SK-N-SH (cell line): Measurements from ENCODE around the gene CELSR1. TPM values are rescaled to one million over a fixed set of nuclear protein-coding genes. Genes with fewer than 3 reads are reported as not detected.

Source experiments
- CTCF ChIA-PET: fragments of 300-600, 350-600 bp; formaldehyde crosslinking; extraction: SDS; loops from one replicate; lab custom pipeline; 2021; lab: Yijun Ruan, JAX
- POLR2A ChIA-PET: fragments of 350-600 bp; sonication (Branson Sonifier 250); formaldehyde crosslinking; extraction: SDS; loops from one replicate; lab custom pipeline; 2020; ENCODE audit warnings: antibody characterized with exemption, inconsistent platforms; lab: Yijun Ruan, JAX
- DNase-seq: peaks from one replicate; pipeline ENCODE4 v3.0.0; 2012
- H2AFZ ChIP-seq: fragments of 200-600 bp; sonication (generic); 2 replicates; pipeline ENCODE4 v1.8.1; 2016; ENCODE audit warnings: antibody characterized with exemption, mild to moderate bottlenecking, low read depth
- H3F3A ChIP-seq: fragments of 200-600 bp; sonication (generic); replicated peaks from 2 replicates; pipeline ENCODE3; 2016; ENCODE audit warnings: antibody characterized with exemption, mild to moderate bottlenecking; ENCODE audit not compliant: insufficient read depth
- H3K27ac ChIP-seq, 2 experiments: fragments of 200-500 bp in 1 of 2; fragments of 200-600 bp in 1 of 2; sonication (Bioruptor generic) in 1 of 2; sonication (generic), shearing (Covaris generic) in 1 of 2; 2 replicates each; pipeline versions ENCODE4 v1.5.1 to v1.6.1; 2014 to 2016; ENCODE audit warnings: low read depth in 2 of 2, inconsistent platforms in 1 of 2, low read length in 1 of 2, mild to moderate bottlenecking in 1 of 2, mixed read lengths in 1 of 2
- H3K27me3 ChIP-seq: fragments of 200-600 bp; sonication (generic), shearing (Covaris generic); 2 replicates; pipeline ENCODE4 v1.6.1; 2016; ENCODE audit warnings: mixed run types; ENCODE audit not compliant: insufficient read depth
- H3K36me3 ChIP-seq, 2 experiments: fragments of 200-500 bp in 1 of 2; fragments of 200-600 bp in 1 of 2; sonication (Bioruptor generic) in 1 of 2; sonication (generic) in 1 of 2; replicated peaks in 1 of 2; 2 replicates each; pipeline versions ENCODE3 to v1.5.1; 2014 to 2016; ENCODE audit warnings: low read length in 1 of 2, mild to moderate bottlenecking in 1 of 2; ENCODE audit not compliant: insufficient read depth in 2 of 2, control insufficient read depth in 1 of 2
- H3K4me1 ChIP-seq, 2 experiments: fragments of 200-500 bp in 1 of 2; fragments of 200-600 bp in 1 of 2; sonication (Bioruptor generic) in 1 of 2; sonication (generic), shearing (Covaris generic) in 1 of 2; 2 replicates each; pipeline versions ENCODE4 v1.5.1 to v1.6.1; 2014 to 2016; ENCODE audit warnings: low read depth in 1 of 2, low read length in 1 of 2, mixed run types in 1 of 2; ENCODE audit not compliant: insufficient read depth in 2 of 2, control insufficient read depth in 1 of 2
- H3K4me2 ChIP-seq: fragments of 200-600 bp; sonication (generic), shearing (Covaris generic); 2 replicates; pipeline ENCODE4 v1.6.1; 2017; ENCODE audit warnings: mixed run types
- H3K4me3 ChIP-seq, 2 experiments: fragments of 200-500 bp in 1 of 2; fragments of 200-600 bp in 1 of 2; sonication (Bioruptor generic) in 1 of 2; sonication (generic), shearing (Covaris generic) in 1 of 2; 2 replicates each; pipeline versions ENCODE4 v1.5.1 to v1.8.1; 2014 to 2016; ENCODE audit warnings: low read depth in 2 of 2, inconsistent platforms in 1 of 2, low read length in 1 of 2, mild to moderate bottlenecking in 1 of 2, mixed read lengths in 1 of 2, moderate library complexity in 1 of 2
- H3K79me2 ChIP-seq: fragments of 200-600 bp; sonication (generic); 2 replicates; pipeline ENCODE4 v1.8.1; 2017; ENCODE audit warnings: mild to moderate bottlenecking; ENCODE audit not compliant: insufficient read depth
- H3K9ac ChIP-seq: fragments of 200-600 bp; sonication (generic); 2 replicates; pipeline ENCODE4 v1.6.1; 2017; ENCODE audit warnings: mixed run types
- H3K9me2 ChIP-seq: fragments of 200-600 bp; sonication (generic); 2 replicates; pipeline ENCODE4 v1.6.1; 2017; ENCODE audit warnings: mixed run types
- H3K9me3 ChIP-seq: fragments of 200-600 bp; sonication (generic); 2 replicates; pipeline ENCODE4 v1.6.1; 2017; ENCODE audit warnings: mixed run types, mild to moderate bottlenecking, moderate library complexity
- H4K20me1 ChIP-seq: fragments of 200-600 bp; sonication (generic); 2 replicates; pipeline ENCODE4 v1.6.1; 2017; ENCODE audit warnings: mild to moderate bottlenecking, mixed run types; ENCODE audit not compliant: insufficient read depth
- CHD2 ChIP-seq: fragments of 150-350 bp; IDR thresholded peaks from 2 replicates; pipeline ENCODE4 v1.6.1; 2018; ENCODE audit warnings: low read length; ENCODE audit not compliant: partially characterized antibody
- ELF1 ChIP-seq: IDR thresholded peaks from 2 replicates; pipeline ENCODE4 v1.4.0; 2012
- EP300 ChIP-seq, 2 experiments: IDR thresholded peaks; 2 replicates each; pipeline versions ENCODE4 v1.4.0 to v1.6.1; 2012; ENCODE audit warnings: borderline replicate concordance in 1 of 2, low read depth in 1 of 2, low read length in 1 of 2
- EZH2phosphoT487 ChIP-seq: fragments of 200-600 bp; sonication (generic); IDR thresholded peaks from 2 replicates; pipeline ENCODE4 v1.6.1; 2017; ENCODE audit warnings: low read depth, mixed run types, mild to moderate bottlenecking, antibody characterized with exemption, moderate library complexity, borderline replicate concordance
- FOSL2 ChIP-seq: IDR thresholded peaks from 2 replicates; pipeline ENCODE4 v1.4.0; 2012; ENCODE audit warnings: low read depth, mild to moderate bottlenecking, moderate library complexity, borderline replicate concordance
- FOXJ3 ChIP-seq: sonication (generic); formaldehyde crosslinking; IDR thresholded peaks from 2 replicates; pipeline ENCODE4 v1.5.1; 2020; ENCODE audit warnings: mild to moderate bottlenecking, missing genetic modification reagents
- FOXM1 ChIP-seq: IDR thresholded peaks from 2 replicates; pipeline ENCODE4 v1.4.0; 2012; ENCODE audit warnings: low read depth, mild to moderate bottlenecking
- GABPA ChIP-seq: IDR thresholded peaks from 2 replicates; pipeline ENCODE4 v1.4.0; 2012; ENCODE audit warnings: low read depth, mild to moderate bottlenecking
- MXI1 ChIP-seq: IDR thresholded peaks from 2 replicates; pipeline ENCODE4 v1.6.1; 2012; ENCODE audit warnings: mild to moderate bottlenecking, low read depth, low read length, improper control_type of control experiment
- NRF1 ChIP-seq: IDR thresholded peaks from 2 replicates; pipeline ENCODE4 v1.6.1; 2012; ENCODE audit warnings: low read depth, mild to moderate bottlenecking, low read length
- POLR2AphosphoS5 ChIP-seq: IDR thresholded peaks from 2 replicates; pipeline ENCODE4 v1.6.1; 2012; ENCODE audit warnings: low read depth, low read length
- RCOR1 ChIP-seq: fragments of 150-350 bp; IDR thresholded peaks from 2 replicates; pipeline ENCODE4 v1.6.1; 2017; ENCODE audit warnings: antibody characterized with exemption, low read length
- RFX5 ChIP-seq: IDR thresholded peaks from 2 replicates; pipeline ENCODE4 v1.6.1; 2012; ENCODE audit warnings: mild to moderate bottlenecking, improper control_type of control experiment, low read length
- SIN3A ChIP-seq: IDR thresholded peaks from 2 replicates; pipeline ENCODE4 v1.6.1; 2012; ENCODE audit warnings: low read depth, mild to moderate bottlenecking, low read length, moderate library complexity, borderline replicate concordance
- SMC3 ChIP-seq: IDR thresholded peaks from 2 replicates; pipeline ENCODE4 v1.6.1; 2012; ENCODE audit warnings: low read depth, low read length, improper control_type of control experiment
- TAF1 ChIP-seq: IDR thresholded peaks from 2 replicates; pipeline ENCODE4 v1.6.1; 2012; ENCODE audit warnings: low read depth, mild to moderate bottlenecking, low read length, moderate library complexity, borderline replicate concordance
- TCF12 ChIP-seq: IDR thresholded peaks from 2 replicates; pipeline ENCODE4 v1.4.0; 2012
- TEAD4 ChIP-seq: IDR thresholded peaks from 2 replicates; pipeline ENCODE4 v1.4.0; 2012; ENCODE audit warnings: mild to moderate bottlenecking, borderline replicate concordance; ENCODE audit not compliant: insufficient read depth
- YY1 ChIP-seq: IDR thresholded peaks from 2 replicates; pipeline ENCODE4 v1.4.0; 2012; ENCODE audit warnings: low read depth, mild to moderate bottlenecking
- WGBS: methylation state at CpG from one replicate; pipeline ENCODE4 v1.1.6; 2017; ENCODE audit warnings: low lambda C conversion rate; 5-methylcytosine and 5-hydroxymethylcytosine counted together
- polyA plus RNA-seq, 3 experiments: library from polyadenylated mRNA; depleted of rRNA; stranded (reverse); fragments of >200 nt; gene quantifications; 2 replicates each; pipeline ENCODE4 v1.2.3, GENCODE V29; 2012
- TF ChIP-seq, protein P1 (sequence below): IDR thresholded peaks from 2 replicates; pipeline ENCODE4 v1.4.0; 2012; ENCODE audit warnings: low read depth
- TF ChIP-seq, protein P2 (sequence below): IDR thresholded peaks from 2 replicates; pipeline ENCODE4 v1.4.0; 2012; ENCODE audit warnings: low read depth, borderline replicate concordance
- TF ChIP-seq, protein P3 (sequence below): fragments of 150-350 bp; IDR thresholded peaks from 2 replicates; pipeline ENCODE4 v1.6.1; 2017; ENCODE audit warnings: antibody characterized with exemption, low read length, low read depth, borderline replicate concordance

CELSR1 gene
- polyA plus RNA-seq, 1 of the 3 experiments (the other 2 are of a cell fraction) = 5.0 TPM

DNA sequence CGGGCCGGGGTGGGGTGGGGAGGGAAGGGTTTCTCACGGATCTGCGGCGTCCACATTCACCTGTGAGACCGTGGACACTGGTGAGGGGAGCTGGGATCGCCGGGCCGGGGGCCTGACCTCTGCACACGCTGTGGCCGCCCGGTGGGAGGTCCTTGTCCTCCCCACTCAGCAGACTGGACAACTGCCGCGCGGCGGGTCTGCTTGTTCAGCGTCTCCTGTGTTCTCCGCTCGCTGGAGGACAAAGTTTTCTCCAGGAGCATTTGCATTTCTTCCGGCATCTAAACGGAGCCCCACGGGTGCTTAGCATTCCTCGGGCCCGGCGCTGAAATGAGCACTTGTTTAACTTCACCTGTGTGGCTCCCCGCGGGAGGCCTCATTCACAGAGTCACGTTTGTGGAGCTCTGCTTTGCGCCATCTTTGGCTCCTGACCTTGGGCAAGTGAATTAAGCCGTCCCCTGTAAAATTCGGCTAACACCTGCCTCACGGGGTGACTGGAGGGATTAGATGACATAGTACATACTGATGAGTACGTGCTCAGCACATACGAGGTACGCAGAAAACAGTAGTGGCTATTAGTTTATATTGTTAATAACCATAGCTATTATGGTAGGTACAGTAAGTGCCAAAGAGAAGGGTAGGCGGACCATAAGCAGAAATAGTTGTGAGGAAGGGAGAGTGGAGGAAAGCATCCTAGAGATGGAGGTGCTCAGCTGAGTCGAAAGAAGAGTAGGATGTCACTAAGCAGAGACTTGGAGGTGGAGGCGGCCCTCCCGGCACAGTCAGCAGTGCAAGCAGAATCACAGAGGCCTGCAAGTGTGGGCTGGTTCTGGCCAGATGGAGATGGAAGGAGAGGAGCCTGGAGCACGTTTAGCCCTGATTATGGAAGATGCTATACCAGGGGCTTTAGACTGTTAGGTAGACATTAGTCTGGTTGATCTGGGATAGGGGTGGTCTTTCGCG lies 201.0 kb downstream of the CELSR1 start:
- ChIA-PET POLR2A (interaction anchor here (1.0 to 1.1 kb wide), 4 partner anchors 12 to 423 kb away, joined by 3 to 4 read pairs (median 3); no protein-coding TSS in a partner anchor), CTCF (interaction anchor here (0.7 to 3.8 kb wide), 8 partner anchors 19 to 221 kb away, joined by 3 to 14 read pairs (median 3); no protein-coding TSS in a partner anchor)
- Histone ChIP-seq H3K79me2 (peaks cover 48% of the 10 kb centered on the region), H3K9me2 (no peaks in the 10 kb centered on the region), H3K4me2 (peak overlapping the region; percentile 93), H3K9ac (peak overlapping the region; percentile 81), H4K20me1 (peaks cover 9% of the 10 kb centered on the region), H3K4me1 (peaks cover 6 to 15% of the 10 kb centered on the region in 2 experiments; a peak in 3 of 4 replicates), H3K36me3 (peaks cover 33 to 41% of the 10 kb centered on the region in 2 experiments), H3K4me3 (peak overlapping the region; percentile 95 to 96), H3F3A (peaks cover 18% of the 10 kb centered on the region), H3K27me3 (no peaks in the 10 kb centered on the region), H3K9me3 (no peaks in the 10 kb centered on the region), H3K27ac (peak overlapping the region; percentile 79 to 80), H2AFZ (peak overlapping the region; percentile 99; the same call in 1 of the 2 replicates)
- WGBS = 10% methylated on average over 23 of the region's 42 CpGs
- TF ChIP-seq EZH2phosphoT487 (no peak), SMC3 (no peak), GABPA (no peak), SIN3A (no peak), TAF1 (no peak), FOXJ3 (CRISPR knock-in tag) (no peak), MXI1 (no peak), EP300 (IDR thresholded peaks at IDR 0.05; ENCODE audit: borderline replicate concordance in 1 of 2, low read depth in 1 of 2, low read length in 1 of 2) (no peak), TEAD4 (no peak), ELF1 (no peak)
- peak; percentile 65 for DNase-seq

DNA sequence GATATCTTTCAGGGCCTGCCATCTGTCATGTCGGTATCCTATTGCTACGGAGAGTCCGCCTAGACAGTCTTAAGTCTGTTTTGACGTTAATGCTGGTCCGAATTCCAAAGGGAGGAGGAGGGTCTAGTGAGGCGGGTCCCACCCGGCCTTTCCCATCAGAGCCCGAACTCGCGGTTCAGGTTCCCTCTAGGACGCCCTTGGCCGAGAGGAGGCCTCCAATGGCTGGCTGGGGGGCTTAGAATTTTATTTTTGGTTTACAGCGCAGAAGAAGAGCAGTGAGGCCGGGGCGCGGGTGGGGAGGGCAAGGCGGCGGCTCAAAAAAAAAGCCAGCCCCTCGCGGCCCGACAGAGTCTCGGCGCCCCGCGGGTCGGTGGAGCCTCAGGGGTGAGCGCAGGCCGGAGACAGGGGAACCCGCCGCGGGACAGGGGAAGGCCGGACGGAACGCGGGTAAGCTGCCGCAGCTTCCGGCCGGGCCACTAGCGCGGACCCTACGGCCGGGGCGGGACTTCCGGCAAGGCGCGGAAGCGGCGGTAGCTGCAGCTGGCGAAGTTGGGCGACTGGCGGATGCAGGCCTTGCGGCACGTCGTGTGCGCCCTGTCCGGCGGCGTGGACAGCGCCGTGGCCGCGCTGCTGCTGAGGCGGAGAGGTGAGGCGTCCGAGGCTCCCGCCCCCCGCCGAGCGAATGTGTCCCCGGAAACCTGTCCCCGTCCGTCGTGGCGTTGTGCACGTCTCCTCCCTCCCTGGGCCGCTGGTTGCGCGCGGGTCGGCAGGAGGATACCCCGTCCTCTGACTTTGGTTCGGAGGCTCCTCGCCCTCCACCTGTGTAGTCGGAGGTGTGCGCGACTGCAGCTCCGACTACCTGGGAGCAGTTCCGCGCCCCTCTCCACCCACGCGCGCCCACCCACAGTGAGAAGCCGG lies 202.0 kb downstream of the CELSR1 start, which contains the start of gene TRMU:
TSS of gene TRMU (plus strand) at position 514 of the 918 bp plus-strand sequence. CDS start at position 565, 51 bp downstream.
- ChIA-PET POLR2A (interaction anchor here (1.0 to 1.1 kb wide), 4 partner anchors 11 to 424 kb away, joined by 3 to 4 read pairs (median 3); no protein-coding TSS in a partner anchor), CTCF (interaction anchor here (0.8 to 3.8 kb wide), 7 partner anchors 20 to 213 kb away, joined by 3 to 14 read pairs (median 3); no protein-coding TSS in a partner anchor)
- Histone ChIP-seq H3K9me2 (no peaks in the 10 kb centered on the region), H2AFZ (peak within 1 kb of the TSS; percentile 99), H3K9ac (peak within 1 kb of the TSS; percentile 81), H4K20me1 (peaks cover 9% of the 10 kb centered on the region), H3K4me2 (peak within 1 kb of the TSS; percentile 93), H3K9me3 (no peaks in the 10 kb centered on the region), H3F3A (peaks cover 18% of the 10 kb centered on the region), H3K4me3 (peak within 1 kb of the TSS; percentile 95 to 96), H3K79me2 (peaks cover 45% of the 10 kb centered on the region), H3K36me3 (peaks cover 26 to 40% of the 10 kb centered on the region in 2 experiments), H3K4me1 (peaks cover 6 to 15% of the 10 kb centered on the region in 2 experiments; a peak in 3 of 4 replicates), H3K27ac (peak within 1 kb of the TSS; percentile 80 to 87), H3K27me3 (no peaks in the 10 kb centered on the region)
- DNase-seq = peak; percentile 98
- 6% methylated on average over 27 of the region's 93 CpGs for WGBS
- TF ChIP-seq FOSL2 (no peak), EZH2phosphoT487 (no peak), GABPA (peak; percentile 97), FOXM1 (no peak), MXI1 (peak; percentile 91; the same call in 1 of the 2 replicates), CHD2 (peak; percentile 81), ELF1 (peak; percentile 89), RFX5 (no peak), RCOR1 (0 out of 2 replicates have a peak, but pooled peaks have one; percentile 15), SIN3A (peak; percentile 93; the same call in 1 of the 2 replicates), POLR2AphosphoS5 (peak; percentile 82), TCF12 (no peak), TEAD4 (no peak), NRF1 (no peak), YY1 (no peak)
- TF ChIP-seq, protein P1, sequence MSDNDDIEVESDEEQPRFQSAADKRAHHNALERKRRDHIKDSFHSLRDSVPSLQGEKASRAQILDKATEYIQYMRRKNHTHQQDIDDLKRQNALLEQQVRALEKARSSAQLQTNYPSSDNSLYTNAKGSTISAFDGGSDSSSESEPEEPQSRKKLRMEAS = peak; percentile 52; the same call in 1 of the 2 replicates
- TF ChIP-seq, protein P2, sequence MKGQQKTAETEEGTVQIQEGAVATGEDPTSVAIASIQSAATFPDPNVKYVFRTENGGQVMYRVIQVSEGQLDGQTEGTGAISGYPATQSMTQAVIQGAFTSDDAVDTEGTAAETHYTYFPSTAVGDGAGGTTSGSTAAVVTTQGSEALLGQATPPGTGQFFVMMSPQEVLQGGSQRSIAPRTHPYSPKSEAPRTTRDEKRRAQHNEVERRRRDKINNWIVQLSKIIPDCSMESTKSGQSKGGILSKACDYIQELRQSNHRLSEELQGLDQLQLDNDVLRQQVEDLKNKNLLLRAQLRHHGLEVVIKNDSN = peak; percentile 42; the same call in 1 of the 2 replicates
- TF ChIP-seq, protein P3, sequence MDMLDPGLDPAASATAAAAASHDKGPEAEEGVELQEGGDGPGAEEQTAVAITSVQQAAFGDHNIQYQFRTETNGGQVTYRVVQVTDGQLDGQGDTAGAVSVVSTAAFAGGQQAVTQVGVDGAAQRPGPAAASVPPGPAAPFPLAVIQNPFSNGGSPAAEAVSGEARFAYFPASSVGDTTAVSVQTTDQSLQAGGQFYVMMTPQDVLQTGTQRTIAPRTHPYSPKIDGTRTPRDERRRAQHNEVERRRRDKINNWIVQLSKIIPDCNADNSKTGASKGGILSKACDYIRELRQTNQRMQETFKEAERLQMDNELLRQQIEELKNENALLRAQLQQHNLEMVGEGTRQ = no peak
